ENCODE measurements around the gene CROCC2.
"Not testable (repeated sequence)": the region's sequence is repeated elsewhere in the genome, so short reads cannot be mapped to it uniquely, and the experiment has no call there.

CROCC2 gene

DNA sequence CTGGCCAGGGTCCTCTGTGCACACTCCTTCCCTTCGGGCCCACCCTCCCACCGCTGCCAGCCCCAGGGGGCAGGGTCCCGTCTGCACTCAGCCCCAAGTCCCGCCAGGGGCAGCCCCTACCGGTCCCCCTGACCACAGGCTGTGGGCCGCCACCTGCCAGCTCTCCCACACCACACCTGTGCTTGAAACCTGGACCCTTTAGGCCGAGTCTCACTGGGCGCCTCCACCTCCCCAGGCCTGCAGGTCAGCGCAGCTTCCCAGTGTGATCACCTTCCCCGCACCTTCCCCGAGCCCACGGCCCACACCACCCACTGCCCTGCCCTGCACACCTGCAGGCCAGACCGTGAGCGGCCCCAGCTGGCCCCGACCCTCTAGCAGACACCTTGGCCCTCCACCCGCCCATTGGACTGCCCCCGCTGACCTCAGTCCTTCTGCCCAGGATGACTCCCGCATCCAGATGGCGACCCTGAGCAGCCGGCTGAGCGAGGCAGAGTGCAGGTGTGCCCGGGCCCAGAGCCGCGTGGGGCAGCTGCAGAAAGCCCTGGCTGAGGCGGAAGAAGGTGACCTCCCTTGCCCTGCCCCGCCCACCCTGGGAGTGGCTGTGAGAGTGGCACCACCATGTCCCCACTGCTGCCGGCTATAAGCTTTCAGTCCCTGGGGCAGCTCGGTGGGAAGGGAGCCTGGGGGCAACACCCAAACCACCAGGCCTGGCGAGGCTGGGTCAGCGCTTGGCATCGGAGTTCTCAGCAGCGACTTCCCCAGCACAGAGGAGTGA lies 61.0 kb downstream of the CROCC2 start:
- no peak for DNase-seq (ENCODE audit: low spot score)

DNA sequence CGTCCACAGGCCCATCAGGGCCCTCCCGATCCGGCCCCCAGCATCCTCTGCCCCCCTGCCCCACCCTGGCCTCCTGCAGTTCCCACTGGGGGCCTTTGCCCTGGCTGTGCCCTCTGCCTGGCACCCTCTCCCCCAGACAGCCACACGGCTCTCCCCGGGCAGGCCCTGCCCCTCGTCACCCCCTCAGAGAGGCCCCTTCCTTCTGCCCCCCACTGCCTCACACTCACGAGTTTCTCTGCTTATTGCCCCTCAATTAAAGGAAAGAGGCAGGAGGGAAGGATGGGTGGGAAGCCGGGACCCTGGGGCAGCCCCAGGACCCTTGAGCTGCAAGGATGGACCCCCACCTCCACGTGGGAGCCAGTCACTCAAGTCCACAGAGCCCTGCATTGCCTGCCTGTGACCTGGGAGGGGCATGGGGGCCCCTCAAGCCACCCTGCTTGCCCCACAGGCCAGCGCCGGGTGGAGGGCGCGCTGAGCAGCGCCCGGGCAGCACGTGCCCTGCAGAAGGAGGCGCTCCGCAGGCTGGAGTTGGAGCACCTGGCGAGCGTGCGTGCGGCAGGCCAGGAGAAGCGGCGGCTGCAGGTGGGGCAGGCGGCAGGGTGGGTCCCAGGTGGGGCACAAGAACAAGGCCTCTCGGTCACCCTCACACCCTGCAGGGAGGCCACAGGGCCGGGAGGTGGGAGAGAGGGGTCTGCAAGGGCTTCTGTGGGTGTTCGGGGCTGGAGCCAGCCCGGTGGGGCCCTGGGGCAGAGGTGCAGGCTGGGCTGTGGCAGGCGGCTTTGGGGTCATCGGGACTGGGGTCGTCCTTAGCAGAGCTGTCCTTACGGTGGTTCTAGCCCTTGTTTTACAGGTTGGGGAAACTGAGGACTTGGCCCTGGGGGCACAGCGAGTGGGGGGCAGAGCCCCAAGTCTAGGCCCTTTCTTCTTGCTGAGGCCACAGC lies 61.8 kb downstream of the CROCC2 start:
- no peak for DNase-seq (ENCODE audit: low spot score)

DNA sequence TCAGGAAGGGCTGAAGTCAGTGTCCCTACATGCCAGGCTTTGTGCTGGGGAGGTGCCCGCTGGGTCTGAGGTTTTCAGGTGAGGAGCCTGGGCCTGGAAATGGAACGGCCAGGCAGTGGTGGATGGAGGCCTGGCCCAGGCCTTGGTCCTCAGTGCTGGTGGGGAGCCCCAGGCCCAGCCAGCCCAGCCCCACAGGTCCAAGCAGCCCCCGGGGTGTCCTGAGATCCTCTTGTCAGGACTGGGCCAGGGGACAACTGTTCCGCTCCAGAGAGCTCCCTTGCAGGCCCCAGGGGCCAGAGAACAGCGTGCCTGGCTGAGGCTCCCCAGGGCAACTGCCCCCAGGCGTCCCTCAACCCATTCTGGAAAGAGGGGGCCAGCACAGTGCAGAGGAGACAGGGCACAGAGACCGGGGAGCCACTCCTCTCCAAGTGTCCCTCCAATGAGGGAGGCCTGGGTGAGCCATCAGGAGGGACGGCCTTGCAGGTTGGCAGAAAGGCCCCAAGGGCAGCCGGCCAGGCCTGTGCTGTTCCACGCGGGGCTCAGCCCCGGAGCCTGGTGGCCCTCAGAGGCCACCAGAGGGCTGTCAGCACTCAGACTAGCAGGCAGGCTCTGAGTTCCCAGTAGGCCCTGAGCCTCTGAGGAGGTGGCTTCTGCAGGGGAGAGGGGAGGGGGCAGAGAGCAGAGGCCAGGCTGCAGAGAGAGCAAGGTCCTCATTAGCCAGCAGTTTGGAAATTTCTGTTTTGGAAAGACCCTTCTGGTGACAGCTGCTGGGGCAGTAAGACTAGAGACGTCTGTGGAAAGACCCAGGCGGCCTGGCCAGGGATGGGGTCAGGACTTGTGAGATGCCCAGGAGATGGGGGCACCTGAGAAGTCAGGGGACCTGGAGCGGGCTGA lies 62.8 kb downstream of the CROCC2 start:
- DNase-seq (ENCODE audit: low spot score): no peak

- DNase-seq (ENCODE audit: low spot score): no peak
Measured at GRCh38 chr2:240970104-240970503, 64.0 kb downstream of the CROCC2 start.

DNA sequence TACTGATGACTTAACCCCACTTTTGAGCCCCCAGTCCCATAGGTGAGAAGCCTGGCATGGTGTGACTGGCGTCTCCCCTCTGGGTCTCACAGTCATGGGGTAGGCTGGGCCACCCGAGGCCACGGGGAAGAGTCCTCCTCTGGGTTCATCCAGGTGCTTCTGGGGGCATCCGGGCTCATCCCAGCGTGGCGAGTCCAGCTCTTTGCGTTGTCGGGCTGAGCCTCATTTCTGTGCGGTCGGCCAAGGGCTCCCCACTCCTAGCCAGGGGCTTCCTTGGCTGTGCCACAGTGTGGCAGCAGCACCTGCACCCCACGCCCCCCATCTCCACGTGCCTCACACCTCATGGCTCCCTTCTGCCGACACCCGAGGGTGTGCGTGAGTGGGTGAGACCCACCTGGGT lies 64.7 kb downstream of the CROCC2 start:
- DNase-seq (ENCODE audit: low spot score): no peak

DNA sequence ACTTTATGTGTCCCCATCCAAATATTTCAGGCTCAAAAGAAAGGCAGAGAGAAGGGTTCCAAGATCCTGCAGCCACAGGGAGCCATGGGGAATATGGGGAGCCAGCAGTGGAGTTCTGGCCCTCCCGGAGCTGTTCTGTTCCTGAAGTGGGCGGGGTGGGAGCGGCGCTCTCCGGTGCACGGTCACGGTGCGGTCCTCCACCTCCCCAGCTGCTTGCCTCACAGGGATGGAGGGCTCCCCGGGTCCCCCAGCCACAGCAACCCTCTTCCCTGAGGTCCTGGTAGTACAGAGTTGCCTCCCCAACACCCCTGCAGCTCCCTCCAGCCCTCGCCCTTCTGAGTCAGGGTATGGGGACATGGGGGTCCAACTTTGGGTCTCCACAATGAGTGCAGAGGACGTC lies 66.1 kb downstream of the CROCC2 start:
- no peak for DNase-seq (ENCODE audit: low spot score)

DNA sequence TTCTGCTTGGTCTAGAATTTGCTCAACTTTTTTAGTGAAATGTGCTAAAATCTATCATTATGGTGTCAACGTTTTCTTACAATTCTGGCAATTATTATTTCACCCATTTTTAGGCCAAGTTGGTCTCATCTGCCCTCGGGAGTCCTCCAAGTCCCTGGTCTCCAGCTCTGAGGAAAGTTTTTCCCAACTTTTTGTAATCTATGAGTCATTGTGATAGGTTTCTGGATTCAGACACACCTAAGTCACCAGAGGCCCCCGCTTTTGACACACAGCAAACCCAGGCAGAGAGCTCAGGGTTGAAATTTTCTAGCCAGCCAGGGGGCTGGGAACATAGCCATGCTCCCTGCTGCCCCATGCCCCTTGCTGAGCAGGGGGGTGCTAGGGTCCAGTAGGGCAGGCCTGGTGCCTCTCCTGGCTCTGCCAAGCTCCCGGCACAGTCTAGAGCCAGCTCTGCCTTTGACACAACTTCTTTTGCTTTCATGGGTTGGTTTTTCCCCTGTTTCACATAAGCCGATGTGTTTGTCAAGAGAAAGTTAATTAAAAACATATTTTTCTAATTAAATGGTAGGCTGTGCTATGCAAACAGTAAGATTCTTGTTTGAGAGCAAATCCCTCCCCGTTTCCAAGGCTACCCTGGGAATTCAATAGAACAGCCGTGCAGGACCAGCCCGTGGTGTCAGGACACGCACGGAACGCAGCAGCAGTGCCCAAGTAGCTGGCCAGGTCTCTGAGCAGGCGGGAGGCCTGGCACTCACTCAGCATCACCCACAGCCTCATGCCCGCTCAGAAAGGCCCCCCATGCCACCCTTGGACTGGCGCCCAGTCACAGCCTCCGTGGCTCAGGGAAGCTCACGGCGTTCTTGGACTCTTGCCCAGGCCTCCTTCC lies 66.7 kb downstream of the CROCC2 start:
- no peak for DNase-seq (ENCODE audit: low spot score)

DNA sequence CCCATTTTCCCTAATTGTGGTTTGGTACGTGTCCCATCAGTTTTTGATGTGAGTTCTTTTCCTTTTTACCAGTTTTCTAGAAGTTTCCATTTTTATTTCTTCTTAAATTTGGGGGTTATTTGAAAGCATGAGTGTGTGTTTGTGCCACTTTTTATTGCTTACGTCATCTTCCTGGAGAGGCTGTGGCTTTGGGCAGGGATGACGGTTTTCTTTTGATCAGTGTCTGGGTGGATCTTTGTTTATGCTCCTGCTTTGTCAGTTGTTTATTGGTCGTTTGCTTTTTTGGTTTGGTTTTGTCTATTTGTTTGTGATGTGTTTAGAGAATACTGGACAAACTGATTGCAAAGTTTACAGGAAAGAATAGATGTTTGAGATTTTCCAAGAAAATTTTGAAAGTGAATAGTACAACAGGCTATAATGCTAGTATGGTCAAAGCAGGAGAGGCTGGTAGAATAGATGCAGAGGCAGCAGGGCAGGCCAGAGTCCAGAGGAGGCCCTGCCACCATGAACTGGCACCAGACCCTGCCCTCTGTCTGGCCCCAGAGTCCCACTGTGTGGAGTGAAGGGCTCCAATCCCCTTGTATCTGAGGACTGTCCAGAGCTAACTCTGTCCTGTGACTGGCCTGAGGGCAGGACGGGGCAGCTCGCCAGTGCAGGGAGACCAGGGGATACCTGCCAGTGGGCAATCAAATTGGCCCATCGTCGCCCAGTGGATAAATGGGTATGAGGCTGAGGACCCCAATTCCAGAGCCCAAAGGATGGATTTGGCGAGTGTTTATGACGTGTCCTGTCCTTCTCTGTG lies 68.8 kb downstream of the CROCC2 start:
- no peak for DNase-seq (ENCODE audit: low spot score)

- DNase-seq (ENCODE audit: low spot score): not testable (repeated sequence)
Measured at GRCh38 chr2:240975903-240976302, 69.8 kb downstream of the CROCC2 start.

DNA sequence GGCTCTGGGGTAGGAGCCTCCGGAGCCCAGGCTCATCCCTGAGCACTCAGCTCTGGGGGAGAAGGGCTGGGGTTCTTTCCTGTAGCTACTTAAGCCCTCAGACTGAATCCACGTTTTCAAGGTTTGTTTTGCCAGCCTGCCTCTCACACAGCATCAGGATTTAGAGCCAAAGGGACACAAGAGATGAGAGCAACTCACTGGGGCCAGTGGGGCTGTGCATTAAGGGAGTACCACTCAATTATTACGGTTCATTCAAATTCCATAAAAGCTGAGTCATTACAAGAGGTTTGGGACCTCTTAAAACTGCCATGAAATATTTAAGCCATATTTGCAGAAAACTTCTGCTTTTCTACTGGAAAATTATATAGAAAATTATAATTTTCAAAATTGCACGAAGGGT lies 75.1 kb downstream of the CROCC2 start:
- no peak for DNase-seq (ENCODE audit: low spot score)

DNA sequence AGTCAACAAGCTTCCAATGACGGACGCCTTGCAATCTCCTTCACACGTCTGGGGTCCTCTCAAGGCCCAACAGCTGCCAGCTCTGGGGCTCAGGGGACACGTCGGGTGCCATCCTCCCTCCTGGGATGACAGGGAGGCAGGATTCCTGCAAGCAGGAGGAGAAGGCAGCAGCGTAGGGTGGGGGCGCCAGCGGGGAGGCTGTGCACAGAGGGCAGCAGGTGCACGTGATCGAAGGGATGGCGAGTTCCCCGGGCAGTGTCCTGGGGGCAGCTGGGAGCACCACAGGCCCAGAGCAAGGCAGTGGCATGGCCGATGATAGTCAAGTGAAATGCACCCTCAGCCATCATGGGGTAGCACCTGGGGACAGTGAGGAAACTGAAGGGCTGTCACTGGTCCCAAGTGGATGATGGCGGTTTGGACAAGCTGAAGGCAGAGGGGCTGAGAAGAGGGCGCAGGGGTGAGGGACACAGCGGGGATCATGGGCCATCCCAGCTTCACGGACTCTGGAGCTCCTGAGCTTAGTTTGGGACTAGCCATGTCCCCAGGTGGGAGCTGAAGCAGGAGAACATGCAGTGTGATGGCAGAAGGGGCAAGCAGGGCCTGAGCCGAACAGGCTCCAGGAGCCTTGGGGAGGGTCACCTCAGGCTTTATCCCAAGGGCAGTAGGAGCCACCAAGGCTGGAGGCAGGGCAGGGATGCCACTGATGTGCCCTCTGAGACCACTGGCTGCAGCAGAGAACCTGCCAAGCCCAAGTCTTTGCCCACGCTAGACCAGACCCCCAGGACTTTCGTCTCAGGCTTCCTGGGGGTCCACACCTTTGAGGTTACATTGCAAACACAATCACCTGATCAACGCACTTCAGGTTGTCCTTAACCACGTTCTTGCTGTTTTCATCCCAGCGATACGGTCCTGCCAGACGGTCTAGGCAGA lies 76.0 kb downstream of the CROCC2 start:
- DNase-seq (ENCODE audit: low spot score): no peak

DNA sequence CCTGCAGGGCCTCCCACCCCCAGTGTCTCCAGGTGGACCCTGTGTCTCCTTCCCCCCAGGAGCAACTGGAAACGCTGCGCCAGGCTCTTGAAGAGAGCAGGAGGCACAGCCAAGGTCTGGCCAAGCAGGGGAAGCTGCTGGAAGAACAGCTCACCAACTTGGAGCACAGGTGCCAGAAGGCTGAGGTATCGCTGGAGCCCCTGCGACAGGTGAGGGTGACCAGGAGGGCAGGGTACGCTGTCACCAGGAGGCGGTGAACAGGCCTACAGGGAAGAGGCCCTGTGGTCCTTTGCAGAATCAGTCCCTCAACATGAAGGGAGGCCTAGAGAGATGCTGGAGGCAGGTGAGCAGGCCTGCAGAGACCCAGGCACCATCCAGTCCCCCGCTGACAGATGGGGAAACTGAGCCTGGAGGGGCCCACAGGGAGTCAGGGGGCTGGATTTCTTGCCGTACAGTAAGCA lies 76.7 kb downstream of the CROCC2 start:
- no peak for DNase-seq (ENCODE audit: low spot score)

DNA sequence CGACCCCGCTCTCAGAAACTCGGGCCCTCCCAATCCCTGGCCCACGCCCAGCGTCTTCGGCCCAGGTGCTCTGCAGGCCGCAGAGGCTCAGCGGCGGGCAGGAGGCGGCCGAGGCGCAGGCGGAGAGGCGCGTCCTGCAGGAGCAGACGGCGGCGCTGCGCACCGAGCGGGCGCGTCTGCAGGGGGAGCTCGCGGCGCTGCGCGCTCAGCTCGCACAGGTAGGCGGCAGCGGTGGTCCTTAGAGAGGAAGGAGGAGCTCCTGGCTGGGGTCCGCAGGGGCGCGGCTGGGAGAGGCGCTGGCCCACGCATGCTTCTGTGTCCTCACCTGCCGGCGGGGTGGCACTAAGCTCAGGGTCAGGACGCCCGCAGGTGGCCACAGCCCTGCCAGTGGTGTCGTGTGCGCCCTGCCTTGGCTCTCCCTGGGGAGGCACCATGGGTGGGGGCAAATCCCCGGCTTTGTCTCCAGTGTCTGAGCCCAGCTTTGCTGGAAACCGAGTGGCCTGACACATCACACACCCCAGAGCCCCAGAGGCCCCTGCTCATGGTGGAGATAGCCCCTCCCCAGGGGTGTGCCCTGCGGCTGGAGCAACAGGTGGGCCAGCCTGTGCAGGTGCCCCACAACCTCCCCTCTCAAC lies 77.3 kb downstream of the CROCC2 start:
- DNase-seq (ENCODE audit: low spot score): peak; percentile 37

- DNase-seq (ENCODE audit: low spot score): no peak
Measured at GRCh38 chr2:240983996-240984498, 77.9 kb downstream of the CROCC2 start.

DNA sequence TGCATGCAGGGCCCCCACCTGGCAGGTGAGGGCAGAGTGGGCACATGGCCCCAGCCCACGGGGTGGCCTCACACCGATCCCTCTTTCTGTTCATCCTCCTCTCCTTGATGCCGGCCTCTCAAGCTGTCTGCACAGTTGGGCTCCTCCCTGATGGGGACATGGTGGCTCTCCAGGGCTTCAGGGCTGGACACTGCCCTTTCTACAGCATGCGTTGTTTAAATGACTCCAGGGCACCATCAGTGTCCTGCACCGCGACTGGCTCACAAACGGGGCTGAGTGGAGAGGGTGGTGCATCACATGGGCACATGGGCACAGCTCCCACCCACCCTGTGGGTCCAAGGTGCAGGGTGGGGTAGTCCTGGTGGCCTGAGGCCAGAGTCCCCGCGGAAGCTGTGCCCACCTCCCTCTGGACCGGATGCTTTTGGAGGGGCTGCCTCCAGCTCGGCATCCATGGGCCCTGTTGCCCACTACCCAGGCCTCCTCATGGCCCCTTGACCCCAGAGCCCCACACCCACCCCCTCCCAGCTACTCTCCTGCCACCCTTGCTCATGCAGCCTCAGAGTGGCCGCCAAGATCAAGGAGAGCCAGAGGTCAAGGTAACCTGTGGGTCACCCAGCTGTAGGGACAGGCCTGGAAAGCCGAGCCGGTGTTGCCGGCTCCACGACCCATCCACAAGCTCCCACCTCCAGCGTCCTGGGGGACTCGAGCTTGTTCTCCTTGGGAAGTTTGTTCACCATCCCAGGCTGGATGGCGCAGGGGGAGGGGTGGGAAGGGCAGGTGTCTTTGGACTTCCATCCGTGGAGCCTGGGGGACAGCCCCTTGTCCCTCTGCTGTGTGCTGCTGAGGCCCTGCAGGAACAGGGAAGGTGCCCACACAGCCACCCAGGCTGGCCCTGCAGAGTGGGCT lies 80.0 kb downstream of the CROCC2 start:
- DNase-seq (ENCODE audit: low spot score): no peak

- no peak for DNase-seq (ENCODE audit: low spot score)
Measured at GRCh38 chr2:240986787-240987411, 80.8 kb downstream of the CROCC2 start.

- DNase-seq (ENCODE audit: low spot score): no peak
Measured at GRCh38 chr2:240987588-240987987, 81.5 kb downstream of the CROCC2 start.

Data from kidney capillary endothelial cell (primary cell).